H1 (cell line): Measurements from ENCODE around the gene PRRX1. TPM values are rescaled to one million over a fixed set of nuclear protein-coding genes. Genes with fewer than 3 reads are reported as not detected.

Experiments
- CTCF ChIA-PET: fragments of 300-600 bp; sonication (Branson Sonifier 250); formaldehyde crosslinking; loops from one replicate; lab custom pipeline; 2021; ENCODE audit not compliant: partially characterized antibody; lab: Charles Lee
- POLR2A ChIA-PET: fragments of 300-600 bp; sonication (Branson Sonifier 250); formaldehyde crosslinking; loops from one replicate; lab custom pipeline; 2021; ENCODE audit warnings: inconsistent platforms; ENCODE audit not compliant: partially characterized antibody; lab: Charles Lee
- DNase-seq, 2 experiments: peaks; one replicate each; pipeline versions ENCODE4 v3.0.0 to v3.0.0-alpha.2; 2010 to 2022; ENCODE audit warnings: low spot score in 2 of 2, low read depth in 1 of 2, mixed read lengths in 1 of 2
- FAIRE-seq: peaks from 2 replicates; lab custom pipeline; 2011; peaks lifted over from hg19 to GRCh38; lab: Jason Lieb, UNC
- H2AFZ ChIP-seq: 2 replicates; pipeline ENCODE4 v1.8.1; 2012; ENCODE audit warnings: low read length, inconsistent platforms
- H2AK5ac ChIP-seq: 2 replicates; pipeline ENCODE4 v1.6.1; 2013; ENCODE audit warnings: low read depth, low read length
- H2BK120ac ChIP-seq: replicated peaks from 2 replicates; pipeline ENCODE3; 2013; ENCODE audit warnings: low read depth, low read length, inconsistent platforms
- H2BK12ac ChIP-seq: 2 replicates; pipeline ENCODE4 v1.6.1; 2013; ENCODE audit warnings: low read depth, low read length
- H2BK15ac ChIP-seq: 2 replicates; pipeline ENCODE4 v1.6.1; 2013; ENCODE audit warnings: low read length
- H2BK20ac ChIP-seq: 2 replicates; pipeline ENCODE4 v1.6.1; 2013; ENCODE audit warnings: low read length
- H2BK5ac ChIP-seq: 2 replicates; pipeline ENCODE4 v1.6.1; 2013; ENCODE audit warnings: low read depth, low read length
- H3K14ac ChIP-seq: 2 replicates; pipeline ENCODE4 v1.6.1; 2013; ENCODE audit warnings: inconsistent platforms; ENCODE audit not compliant: insufficient read length
- H3K18ac ChIP-seq: 2 replicates; pipeline ENCODE4 v1.6.1; 2013; ENCODE audit warnings: low read length; ENCODE audit errors: extremely low read depth
- H3K23ac ChIP-seq: 2 replicates; pipeline ENCODE4 v1.6.1; 2013; ENCODE audit warnings: inconsistent platforms; ENCODE audit not compliant: insufficient read length
- H3K23me2 ChIP-seq: 2 replicates; pipeline ENCODE4 v1.6.1; 2013; ENCODE audit warnings: low read depth, low read length
- H3K27ac ChIP-seq: 2 replicates; pipeline ENCODE4 v1.6.1; 2011; ENCODE audit warnings: low read depth, low read length, inconsistent platforms
- H3K27me3 ChIP-seq, 4 experiments: replicated peaks in 1 of 4; 1 replicate in 1 of 4; 2 replicates in 3 of 4; pipeline versions ENCODE4 v1.6.1 to v1.8.1; 2011 to 2013; ENCODE audit warnings: low read length in 3 of 4, mild to moderate bottlenecking in 3 of 4, inconsistent platforms in 2 of 4, mixed read lengths in 2 of 4, moderate library complexity in 1 of 4; ENCODE audit not compliant: control insufficient read depth in 3 of 4, insufficient read depth in 3 of 4; ENCODE audit errors: extremely low read depth in 1 of 4
- H3K36me3 ChIP-seq, 4 experiments: 2 replicates each; pipeline versions ENCODE4 v1.6.1 to v1.8.1; 2011 to 2013; ENCODE audit warnings: mild to moderate bottlenecking in 4 of 4, low read length in 3 of 4, moderate library complexity in 2 of 4, control low read depth in 1 of 4, inconsistent platforms in 1 of 4; ENCODE audit not compliant: insufficient read depth in 4 of 4, control insufficient read depth in 2 of 4
- H3K4ac ChIP-seq: replicated peaks from 2 replicates; pipeline ENCODE3; 2013; ENCODE audit warnings: low read length, low read depth, mixed read lengths, inconsistent platforms; ENCODE audit not compliant: insufficient read length
- H3K4me1 ChIP-seq, 4 experiments: replicated peaks in 1 of 4; 1 replicate in 1 of 4; 2 replicates in 3 of 4; pipeline versions ENCODE4 v1.6.1 to v1.8.1; 2011 to 2013; ENCODE audit warnings: low read length in 3 of 4, inconsistent platforms in 2 of 4, mixed read lengths in 1 of 4; ENCODE audit not compliant: insufficient read depth in 4 of 4, control insufficient read depth in 3 of 4
- H3K4me2 ChIP-seq, 2 experiments: 2 replicates each; pipeline versions ENCODE4 v1.6.1 to v1.8.1; 2011 to 2013; ENCODE audit warnings: low read depth in 2 of 2, low read length in 2 of 2, control low read depth in 1 of 2, inconsistent platforms in 1 of 2, mild to moderate bottlenecking in 1 of 2; ENCODE audit not compliant: insufficient read depth in 1 of 2
- H3K4me3 ChIP-seq, 4 experiments: fragments of 200-600, 300-600 bp in 1 of 4; sonication (generic), shearing (Covaris generic), sonication (Bioruptor Twin) in 1 of 4; 2 replicates each; pipeline versions ENCODE4 v1.5.1 to v1.8.1; 2011 to 2016; ENCODE audit warnings: low read length in 4 of 4, low read depth in 3 of 4, control low read depth in 2 of 4, inconsistent platforms in 2 of 4, mild to moderate bottlenecking in 2 of 4, mixed read lengths in 1 of 4, moderate library complexity in 1 of 4; ENCODE audit not compliant: insufficient read depth in 2 of 4; ENCODE audit errors: extremely low read depth in 1 of 4
- H3K56ac ChIP-seq: replicated peaks from 2 replicates; pipeline ENCODE3; 2013; ENCODE audit warnings: low read depth, mild to moderate bottlenecking, mixed read lengths, low read length, inconsistent platforms; ENCODE audit not compliant: insufficient read length
- H3K79me1 ChIP-seq: 2 replicates; pipeline ENCODE4 v1.6.1; 2013; ENCODE audit warnings: low read depth, low read length, control low read depth
- H3K79me2 ChIP-seq, 2 experiments: 2 replicates each; pipeline versions ENCODE4 v1.6.1 to v1.8.1; 2012 to 2013; ENCODE audit warnings: low read length in 2 of 2, mild to moderate bottlenecking in 2 of 2, inconsistent platforms in 1 of 2; ENCODE audit not compliant: insufficient read depth in 2 of 2, control insufficient read depth in 1 of 2
- H3K9ac ChIP-seq, 4 experiments: replicated peaks in 1 of 4; 1 replicate in 1 of 4; 2 replicates in 3 of 4; pipeline versions ENCODE4 v1.6.1 to v1.8.1; 2011 to 2013; ENCODE audit warnings: low read depth in 3 of 4, low read length in 3 of 4, control low read depth in 2 of 4, mild to moderate bottlenecking in 2 of 4, moderate library complexity in 2 of 4, inconsistent platforms in 1 of 4; ENCODE audit errors: extremely low read depth in 1 of 4
- H3K9me3 ChIP-seq, 2 experiments: 2 replicates each; pipeline versions ENCODE4 v1.6.1 to v1.8.1; 2012 to 2013; ENCODE audit warnings: mild to moderate bottlenecking in 2 of 2, moderate library complexity in 2 of 2, control low read depth in 1 of 2, inconsistent platforms in 1 of 2, low read depth in 1 of 2, low read length in 1 of 2, mixed read lengths in 1 of 2; ENCODE audit not compliant: insufficient read depth in 2 of 2
- H4K20me1 ChIP-seq, 2 experiments: replicated peaks in 1 of 2; 2 replicates each; pipeline versions ENCODE3 to v1.8.1; 2011 to 2013; ENCODE audit warnings: inconsistent platforms in 2 of 2, low read length in 2 of 2, mild to moderate bottlenecking in 1 of 2; ENCODE audit not compliant: insufficient read depth in 2 of 2, control insufficient read depth in 1 of 2
- H4K5ac ChIP-seq: 2 replicates; pipeline ENCODE4 v1.6.1; 2013; ENCODE audit warnings: low read length, low read depth, mixed read lengths, inconsistent platforms; ENCODE audit not compliant: insufficient read length
- H4K8ac ChIP-seq: 2 replicates; pipeline ENCODE4 v1.8.0; 2013; ENCODE audit warnings: mild to moderate bottlenecking, moderate library complexity, low read length, inconsistent platforms; ENCODE audit not compliant: insufficient read depth; ENCODE audit errors: extremely low read depth
- H4K91ac ChIP-seq: replicated peaks from 2 replicates; pipeline ENCODE3; 2013; ENCODE audit warnings: low read length, mixed read lengths, inconsistent platforms; ENCODE audit not compliant: insufficient read length
- ATF3 ChIP-seq: IDR thresholded peaks from 2 replicates; pipeline ENCODE4 v1.6.1; 2011; ENCODE audit warnings: low read depth, mild to moderate bottlenecking, low read length; ENCODE audit not compliant: insufficient read depth
- BRCA1 ChIP-seq: IDR thresholded peaks from 2 replicates; pipeline ENCODE4 v1.6.1; 2012; ENCODE audit warnings: low read depth, low read length, improper control_type of control experiment
- CBX8 ChIP-seq: fragments of 300-800, 300-1000 bp; sonication (generic); IDR thresholded peaks from 2 replicates; pipeline ENCODE4 v1.7.1; 2016; ENCODE audit warnings: low read depth, low read length, borderline replicate concordance
- CEBPB ChIP-seq: IDR thresholded peaks from 2 replicates; pipeline ENCODE4 v1.6.1; 2012; ENCODE audit warnings: low read depth, low read length
- EZH2 ChIP-seq: fragments of 200-600 bp; sonication (generic); IDR thresholded peaks from 2 replicates; pipeline ENCODE4 v1.7.1; 2012; ENCODE audit warnings: low read depth, mild to moderate bottlenecking, moderate library complexity, low read length, inconsistent platforms; ENCODE audit not compliant: severe bottlenecking
- NRF1 ChIP-seq: IDR thresholded peaks from 2 replicates; pipeline ENCODE4 v1.6.1; 2011; ENCODE audit warnings: mild to moderate bottlenecking, low read depth, low read length, improper control_type of control experiment
- RAD21 ChIP-seq, 2 experiments: IDR thresholded peaks in 1 of 2; conservative IDR thresholded peaks in 1 of 2; 2 replicates each; pipeline ENCODE4 v1.6.1; 2011; ENCODE audit warnings: low read depth in 2 of 2, low read length in 2 of 2, improper control_type of control experiment in 1 of 2, inconsistent platforms in 1 of 2, mild to moderate bottlenecking in 1 of 2, moderate library complexity in 1 of 2
- RBBP5 ChIP-seq: IDR thresholded peaks from 2 replicates; pipeline ENCODE4 v1.7.1; 2012; ENCODE audit warnings: low read depth, mild to moderate bottlenecking, inconsistent platforms, low read length, moderate library complexity, borderline replicate concordance
- RFX5 ChIP-seq: IDR thresholded peaks from 2 replicates; pipeline ENCODE4 v1.6.1; 2011; ENCODE audit warnings: low read depth, low read length, improper control_type of control experiment, borderline replicate concordance
- ZNF274 ChIP-seq: IDR thresholded peaks from 2 replicates; pipeline ENCODE4 v1.7.0; 2012; ENCODE audit warnings: low read length, borderline replicate concordance; ENCODE audit errors: extremely low read depth
- WGBS, 2 experiments: shearing (Covaris generic) in 1 of 2; methylation state at CpG; one replicate each; pipeline versions ENCODE4 v1.1.6 to v1.1.7; 2013 to 2015; ENCODE audit warnings: low lambda C conversion rate in 2 of 2, mixed read lengths in 2 of 2, inconsistent platforms in 1 of 2, low coverage in 1 of 2, missing lambda C conversion rate in 1 of 2; ENCODE audit not compliant: insufficient replicate concordance in 2 of 2, insufficient coverage in 1 of 2, insufficient read length in 1 of 2; ENCODE audit errors: extremely low coverage in 1 of 2, missing lambda C conversion rate in 1 of 2; 5-methylcytosine and 5-hydroxymethylcytosine counted together
- polyA plus RNA-seq, 7 experiments: library from polyadenylated mRNA; depleted of rRNA in 3 of 7; stranded (reverse) in 5 of 7; unstranded in 2 of 7; fragments of >200 nt in 5 of 7; fragments of 200-250 nt in 2 of 7; gene quantifications; 1 replicate in 5 of 7; 2 replicates in 1 of 7; 4 replicates in 1 of 7; pipeline versions ENCODE4 v1.2.1 to v1.2.3, GENCODE V29; 2011 to 2013; ENCODE audit warnings: missing spikeins in 2 of 7, mixed read lengths in 2 of 7
- total RNA-seq: library from RNA; stranded (reverse); fragmentation: NEBNext Ultra II Directional; extraction: Animal tissue kit (Norgen Biotek cat#: 25700); gene quantifications from 2 replicates; pipeline ENCODE4 v1.2.1, GENCODE V29; 2021

Gene PRRX1
- total and polyA plus RNA-seq, 2 of the 8 experiments (the other 6 are each of a cell fraction or from before 2014, with no cell fraction given) = not detected

- Histone ChIP-seq H4K91ac (no peak overlapping the region), H3K27me3 (no peaks in the 10 kb centered on the region), H3K36me3 (no peaks in the 10 kb centered on the region), H2AFZ (no peak overlapping the region), H2BK20ac (no peak overlapping the region), H3K23me2 (no peaks in the 10 kb centered on the region), H4K5ac (no peak overlapping the region), H3K4me1 (no peaks in the 10 kb centered on the region), H4K8ac (no peak overlapping the region), H4K20me1 (no peaks in the 10 kb centered on the region), H3K23ac (no peak overlapping the region), H3K14ac (no peak overlapping the region), H3K79me2 (no peaks in the 10 kb centered on the region), H3K79me1 (no peaks in the 10 kb centered on the region), H2BK12ac (no peak overlapping the region), H3K4ac (no peak overlapping the region), H2BK120ac (no peak overlapping the region), H3K4me3 (no peak overlapping the region), H3K18ac (no peak overlapping the region), H3K9me3 (no peaks in the 10 kb centered on the region), H3K4me2 (no peak overlapping the region), H3K56ac (no peak overlapping the region), H3K9ac (no peak overlapping the region), H3K27ac (no peak overlapping the region), H2BK15ac (no peak overlapping the region), H2AK5ac (no peak overlapping the region), H2BK5ac (no peak overlapping the region)
- WGBS, 2 experiments = 93% methylated on average over 3 of the region's 3 CpGs; no CpG with 5 or more reads in 1 of the 2 experiments
- no peak for FAIRE-seq
- POLR2A ChIA-PET = no interaction called here
- no peak for DNase-seq
- CTCF ChIA-PET = interaction anchor here (1.2 to 1.4 kb wide), 3 partner anchors 27 to 213 kb away, joined by 3 to 5 read pairs (median 4); no protein-coding TSS in a partner anchor
- no peak for TF ChIP-seq RAD21 (IDR thresholded peaks at IDR 0.05 in 1 of 2, conservative IDR thresholded peaks at IDR 0.05 in 1 of 2; ENCODE audit: low read depth in 2 of 2, low read length in 2 of 2)
- no peak for TF ChIP-seq ATF3
- no peak for TF ChIP-seq BRCA1
- TF ChIP-seq NRF1 = no peak
- TF ChIP-seq CEBPB = no peak
- TF ChIP-seq RFX5 = no peak
- no peak for TF ChIP-seq ZNF274
- TF ChIP-seq CBX8 = no peak
- no peak for TF ChIP-seq RBBP5
- no peak for TF ChIP-seq EZH2
These were observed 53.0 kb downstream of the PRRX1 start for GRCh38 chr1:170716835-170717429.
